ENCODE data around the gene FOXL3. TPM values are rescaled to one million over a fixed set of nuclear protein-coding genes. Genes with fewer than 3 reads are reported as not detected.

The FOXL3 gene
- total RNA-seq, 1 experiment from 2014 or later = not detected

GRCh38 chr7:303425-303824 lies 13.5 kb downstream of the FOXL3 start:
- no peak overlapping the region for H3K27ac ChIP-seq (ENCODE audit: low read depth, low read length, poor library complexity, severe bottlenecking)
- TF ChIP-seq EZH2 (IDR thresholded peaks at IDR 0.05; ENCODE audit: borderline replicate concordance, low read depth, low read length, poor library complexity, severe bottlenecking) = no peak
- TF ChIP-seq CTCF (conservative IDR thresholded peaks at IDR 0.05; ENCODE audit: low read depth, low read length) = no peak
- H3K27me3 ChIP-seq (replicated peaks; ENCODE audit: insufficient read depth, low read depth, low read length, poor library complexity) = no peaks in the 10 kb centered on the region
- peaks cover 3% of the 10 kb centered on the region for H3K9me3 ChIP-seq (ENCODE audit: low read depth, low read length, poor library complexity, severe bottlenecking)
- intact Hi-C loops (cut with micrococcal nuclease; ENCODE audit: unreplicated experiment) = no loop called here
- no TSS peak for BruUV-seq (replicated peaks)
- H3K4me3 ChIP-seq (ENCODE audit: low read depth, low read length, poor library complexity, severe bottlenecking) = no peak overlapping the region
- H3K4me1 ChIP-seq (ENCODE audit: insufficient read depth, low read length, poor library complexity, severe bottlenecking) = no peaks in the 10 kb centered on the region
- no peak for DNase-seq (ENCODE audit: low spot score)
- CTCF ChIA-PET = no interaction called here
- H3K36me3 ChIP-seq (ENCODE audit: insufficient read depth, low read length, poor library complexity, severe bottlenecking) = no peaks in the 10 kb centered on the region
- POLR2A ChIA-PET (ENCODE audit: low non-redundant PET) = no interaction called here

DNA sequence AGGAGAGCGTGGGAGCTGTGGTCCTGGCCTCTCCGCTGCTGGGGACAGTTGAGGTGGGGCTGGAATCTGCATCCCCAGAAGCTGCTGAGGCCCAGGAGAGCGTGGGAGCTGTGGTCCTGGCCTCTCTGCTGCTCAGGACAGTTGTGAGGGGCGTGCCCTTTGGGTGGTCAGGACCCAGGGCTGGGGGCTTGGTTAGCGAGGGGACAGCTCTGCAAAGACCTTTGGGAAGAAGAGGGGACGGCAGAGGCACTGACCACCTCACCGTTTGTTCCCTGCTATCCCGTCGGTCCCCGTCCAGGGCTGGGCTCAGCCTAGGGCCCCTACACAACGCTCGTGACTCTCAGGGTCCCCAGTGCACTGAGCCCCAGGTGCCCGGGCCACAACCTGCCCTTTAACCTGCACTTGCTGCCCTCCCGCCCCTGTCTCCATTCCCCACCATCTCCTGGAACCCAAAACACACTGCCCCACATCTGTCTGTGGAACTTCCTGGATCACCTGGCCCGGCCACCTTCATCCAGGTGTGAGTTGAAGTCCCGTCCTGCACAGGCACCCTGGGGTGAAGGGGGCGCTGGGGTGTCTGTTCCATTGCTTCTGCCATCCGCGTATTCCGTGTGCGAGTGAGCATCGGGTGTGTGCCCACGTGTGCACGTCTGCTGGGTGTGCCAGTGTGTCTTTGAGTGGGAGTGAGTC lies 14.1 kb downstream of the FOXL3 start:
- Histone ChIP-seq H3K36me3 (ENCODE audit: insufficient read depth, low read length, poor library complexity, severe bottlenecking) (no peaks in the 10 kb centered on the region), H3K27me3 (replicated peaks; ENCODE audit: insufficient read depth, low read depth, low read length, poor library complexity) (no peaks in the 10 kb centered on the region), H3K9me3 (ENCODE audit: low read depth, low read length, poor library complexity, severe bottlenecking) (peaks cover 3% of the 10 kb centered on the region), H3K4me1 (ENCODE audit: insufficient read depth, low read length, poor library complexity, severe bottlenecking) (no peaks in the 10 kb centered on the region), H3K27ac (ENCODE audit: low read depth, low read length, poor library complexity, severe bottlenecking) (no peak overlapping the region), H3K4me3 (ENCODE audit: low read depth, low read length, poor library complexity, severe bottlenecking) (no peak overlapping the region)
- BruUV-seq (replicated peaks) = no TSS peak
- DNase-seq (ENCODE audit: low spot score) = no peak
- ChIA-PET CTCF (no interaction called here), POLR2A (ENCODE audit: low non-redundant PET) (no interaction called here)
- intact Hi-C loops (cut with micrococcal nuclease; ENCODE audit: unreplicated experiment) = no loop called here
- TF ChIP-seq CTCF (conservative IDR thresholded peaks at IDR 0.05; ENCODE audit: low read depth, low read length) (no peak), EZH2 (IDR thresholded peaks at IDR 0.05; ENCODE audit: borderline replicate concordance, low read depth, low read length, poor library complexity, severe bottlenecking) (no peak)

DNA sequence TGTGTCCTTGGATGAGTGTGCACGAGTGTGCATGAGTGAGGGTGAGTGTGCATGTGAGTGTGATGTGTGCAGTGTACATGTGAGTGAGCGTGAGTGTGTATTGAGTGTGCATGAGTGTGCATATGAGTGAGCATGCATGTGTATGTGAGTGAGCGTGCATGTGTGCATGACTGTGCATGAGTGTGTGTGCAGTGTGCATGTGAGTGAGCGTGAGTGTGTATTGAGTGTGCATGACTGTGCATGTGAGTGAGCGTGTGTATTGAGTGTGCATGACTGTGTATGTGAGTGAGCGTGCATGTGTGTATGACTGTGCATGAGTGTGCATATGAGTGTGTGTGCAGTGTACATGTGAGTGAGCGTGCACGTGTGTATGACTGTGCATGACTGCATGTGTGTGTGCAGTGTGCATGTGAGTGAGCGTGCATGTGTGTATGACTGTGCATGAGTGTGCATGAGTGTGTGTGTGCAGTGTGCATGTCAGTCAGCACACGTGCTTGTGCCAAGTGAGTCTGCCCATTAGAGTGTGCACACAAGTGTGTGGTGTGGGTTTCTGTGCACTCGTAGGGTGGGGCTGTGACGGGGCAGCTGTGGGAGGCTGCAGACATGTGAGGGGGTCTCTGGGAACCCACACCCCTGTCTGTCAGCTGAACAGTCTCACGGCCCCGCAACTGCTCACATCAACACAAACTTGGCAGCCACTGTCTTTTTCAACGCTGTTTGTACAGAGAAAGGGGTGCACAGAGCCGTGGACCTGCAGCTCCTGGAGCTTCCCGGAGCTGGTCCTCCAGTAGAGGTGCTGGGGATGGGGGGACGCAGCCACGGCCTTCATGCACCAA lies 14.8 kb downstream of the FOXL3 start:
- no peak for DNase-seq (ENCODE audit: low spot score)
- TF ChIP-seq CTCF (conservative IDR thresholded peaks at IDR 0.05; ENCODE audit: low read depth, low read length) = no peak
- TF ChIP-seq EZH2 (IDR thresholded peaks at IDR 0.05; ENCODE audit: borderline replicate concordance, low read depth, low read length, poor library complexity, severe bottlenecking) = no peak
- no peaks in the 10 kb centered on the region for H3K36me3 ChIP-seq (ENCODE audit: insufficient read depth, low read length, poor library complexity, severe bottlenecking)
- intact Hi-C loops (cut with micrococcal nuclease; ENCODE audit: unreplicated experiment) = no loop called here
- ChIA-PET CTCF (no interaction called here), POLR2A (ENCODE audit: low non-redundant PET) (no interaction called here)
- no peaks in the 10 kb centered on the region for H3K4me1 ChIP-seq (ENCODE audit: insufficient read depth, low read length, poor library complexity, severe bottlenecking)
- H3K9me3 ChIP-seq (ENCODE audit: low read depth, low read length, poor library complexity, severe bottlenecking) = peaks cover 3% of the 10 kb centered on the region
- no peak overlapping the region for H3K27ac ChIP-seq (ENCODE audit: low read depth, low read length, poor library complexity, severe bottlenecking)
- BruUV-seq (replicated peaks) = no TSS peak
- no peak overlapping the region for H3K4me3 ChIP-seq (ENCODE audit: low read depth, low read length, poor library complexity, severe bottlenecking)
- no peaks in the 10 kb centered on the region for H3K27me3 ChIP-seq (replicated peaks; ENCODE audit: insufficient read depth, low read depth, low read length, poor library complexity)

Measured in A673 (cell line).